Measurements from ENCODE around the gene POU2F3.

Gene POU2F3

DNA sequence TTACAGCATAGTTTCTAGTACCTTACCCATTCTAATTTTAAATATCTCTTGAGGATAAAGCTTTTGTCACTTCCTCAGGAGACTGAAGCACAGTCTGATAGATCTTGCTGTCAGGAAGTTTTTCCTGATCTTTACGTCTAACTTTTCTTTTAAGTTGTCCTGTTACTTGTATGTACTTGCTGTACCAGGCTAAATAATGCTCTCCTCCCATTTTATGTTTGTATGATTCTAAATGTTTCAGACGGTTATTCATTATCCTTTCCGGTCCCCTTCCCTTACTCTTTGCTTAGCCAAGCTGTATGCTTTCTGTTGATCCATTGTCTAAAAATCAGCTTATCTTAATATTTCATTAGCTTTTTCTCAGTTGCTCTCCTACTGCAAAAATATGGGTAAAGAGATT is 102.3 kb downstream of the POU2F3 start:
- DNase-seq (ENCODE audit: low read depth): no peak

DNA sequence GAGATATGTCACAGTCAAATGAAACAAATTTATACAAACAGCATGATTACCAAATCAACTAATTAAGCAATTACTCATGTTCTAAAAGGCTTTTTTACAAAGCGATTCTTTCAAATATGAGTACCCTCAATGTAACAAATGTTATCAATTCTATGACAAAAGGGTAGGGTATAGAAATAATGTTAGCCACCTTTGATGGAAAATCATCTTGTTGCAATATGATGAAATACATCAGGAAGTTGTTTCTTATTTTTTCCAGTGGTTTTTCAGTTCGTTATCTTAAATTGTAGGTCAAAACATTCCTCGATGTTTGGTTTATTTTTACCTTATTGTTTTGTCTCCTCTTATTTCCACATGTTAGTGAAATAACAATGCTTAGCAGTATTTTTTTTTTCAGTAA is 102.7 kb downstream of the POU2F3 start:
- DNase-seq (ENCODE audit: low read depth): no peak

DNA sequence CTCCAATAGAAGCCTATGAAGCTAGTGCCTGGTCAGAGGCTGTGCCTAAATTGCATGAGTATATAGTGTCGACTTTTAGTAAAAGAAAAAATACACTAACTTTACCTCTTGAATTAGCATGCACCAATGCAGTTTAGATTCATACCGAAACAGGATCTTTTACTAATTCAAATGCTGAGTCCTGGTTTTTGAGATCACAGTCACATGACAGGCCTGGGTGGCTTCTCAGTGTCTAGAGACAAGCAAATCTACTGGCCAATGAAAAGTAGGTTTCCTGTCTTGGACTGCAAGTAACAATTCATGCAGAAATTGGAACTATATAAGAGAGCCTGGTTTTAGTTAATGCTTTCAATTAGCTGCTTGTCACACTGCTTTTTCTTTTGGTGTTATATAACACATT is 103.5 kb downstream of the POU2F3 start:
- DNase-seq (ENCODE audit: low read depth): no peak

DNA sequence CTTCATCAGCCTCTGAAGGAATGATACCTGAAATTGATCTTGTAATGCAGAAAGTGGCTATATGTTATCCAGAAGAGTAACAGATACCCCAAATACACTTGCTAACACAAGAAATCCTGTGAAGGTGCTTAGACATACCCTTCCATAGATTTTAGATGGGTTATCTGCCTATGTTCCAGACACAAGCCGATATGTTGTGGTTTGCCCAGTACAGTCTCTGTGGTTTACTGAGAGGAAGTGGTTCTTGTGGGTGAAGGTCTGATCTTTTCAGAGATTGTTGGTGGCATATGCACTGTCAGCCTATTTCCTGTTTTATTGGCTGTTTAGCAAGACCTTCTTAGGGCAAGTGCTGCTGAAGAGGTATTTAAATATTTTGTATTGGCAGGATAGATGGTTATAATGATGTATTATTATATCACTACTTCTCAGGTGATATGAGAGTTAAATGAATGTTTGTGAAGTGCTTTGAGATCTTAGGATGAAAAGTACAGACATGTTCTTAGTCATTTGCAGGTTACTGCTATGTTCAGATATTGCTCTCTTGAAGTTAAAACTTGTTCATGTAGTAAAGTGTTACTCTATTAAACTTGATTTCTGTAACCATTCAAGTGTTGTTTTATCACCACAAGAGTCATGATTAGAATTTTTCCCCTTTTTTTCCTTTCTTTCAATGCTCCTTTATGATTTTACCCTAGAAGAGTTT is 104.5 kb downstream of the POU2F3 start:
- DNase-seq (ENCODE audit: low read depth): no peak

DNA sequence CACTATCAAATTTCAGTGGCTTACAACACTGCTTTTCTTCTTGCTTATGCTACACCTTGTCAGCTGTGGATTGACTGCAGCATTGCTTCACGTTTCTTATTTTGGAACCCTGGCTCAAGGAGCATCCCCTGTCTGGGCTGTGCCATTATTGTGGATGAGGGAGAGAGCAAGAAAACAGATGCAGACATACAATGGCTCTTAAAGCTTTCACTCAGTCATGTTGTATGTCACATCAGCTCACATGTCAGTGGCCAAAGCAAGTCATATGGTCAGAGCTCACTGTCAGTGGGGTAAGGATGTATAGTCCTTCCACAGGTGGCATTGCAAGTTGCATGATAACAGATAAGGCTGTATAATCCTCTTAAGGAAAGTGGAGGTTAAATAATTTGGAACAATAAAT is 106.3 kb downstream of the POU2F3 start:
- DNase-seq (ENCODE audit: low read depth): no peak

DNA sequence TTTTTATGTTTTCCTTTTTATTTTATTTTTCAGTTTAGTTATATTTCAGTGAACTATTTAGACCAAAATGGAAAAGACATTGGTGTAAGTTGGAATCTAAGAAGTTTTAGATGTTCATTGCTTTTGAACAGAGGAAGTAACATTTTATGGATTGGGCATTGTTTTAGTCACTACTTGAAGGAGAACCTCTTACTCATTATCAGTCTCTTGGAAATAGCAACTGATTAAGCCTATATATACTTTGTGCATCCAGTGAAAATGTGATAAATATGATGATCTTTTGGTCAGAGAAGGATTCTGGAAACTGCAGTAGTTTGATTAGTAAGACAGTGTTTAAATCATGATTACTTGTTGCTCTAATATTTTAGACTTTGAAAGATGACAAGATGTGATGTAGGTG is 110.7 kb downstream of the POU2F3 start:
- no peak for DNase-seq (ENCODE audit: low read depth)

DNA sequence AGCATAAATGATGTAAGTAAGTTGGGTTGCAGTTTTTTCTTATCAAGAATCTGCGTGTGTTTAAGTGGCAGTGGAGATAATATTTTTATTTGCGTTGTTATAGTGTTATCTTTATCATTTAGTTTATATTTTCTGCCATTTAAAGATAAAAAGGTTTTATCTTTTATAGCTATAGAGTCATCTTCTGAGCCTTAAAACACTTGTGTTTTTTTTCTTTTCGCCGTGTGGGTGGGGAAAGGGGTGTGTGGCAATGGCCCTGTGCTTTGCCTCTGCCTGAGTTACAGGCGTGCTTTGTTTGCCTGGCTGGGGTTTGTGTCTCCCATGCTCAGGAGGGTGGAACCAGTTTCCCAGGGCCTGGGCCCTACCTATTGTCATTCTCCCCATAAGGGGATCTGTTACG is 112.5 kb downstream of the POU2F3 start:
- no peak for DNase-seq (ENCODE audit: low read depth)

DNA sequence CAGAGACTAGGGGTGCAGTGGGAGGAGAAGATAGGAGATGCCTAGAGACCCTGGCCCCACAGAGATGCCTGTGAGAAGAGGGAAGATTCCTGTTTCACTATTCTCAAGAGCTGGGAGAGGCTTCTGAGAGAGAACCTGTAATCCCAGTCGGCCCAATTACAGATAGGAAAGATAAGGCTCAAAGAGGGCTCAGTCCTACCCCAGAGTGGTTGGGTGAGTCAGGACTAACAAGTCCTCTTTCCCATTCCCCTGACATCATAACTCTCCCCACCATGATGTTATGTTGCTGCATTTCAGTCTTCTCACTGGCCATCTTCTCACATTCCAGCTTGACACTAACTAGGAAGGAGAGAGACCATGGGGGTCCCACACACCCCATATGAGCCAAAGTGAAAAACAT is 114.1 kb downstream of the POU2F3 start:
- DNase-seq (ENCODE audit: low read depth): no peak

DNA sequence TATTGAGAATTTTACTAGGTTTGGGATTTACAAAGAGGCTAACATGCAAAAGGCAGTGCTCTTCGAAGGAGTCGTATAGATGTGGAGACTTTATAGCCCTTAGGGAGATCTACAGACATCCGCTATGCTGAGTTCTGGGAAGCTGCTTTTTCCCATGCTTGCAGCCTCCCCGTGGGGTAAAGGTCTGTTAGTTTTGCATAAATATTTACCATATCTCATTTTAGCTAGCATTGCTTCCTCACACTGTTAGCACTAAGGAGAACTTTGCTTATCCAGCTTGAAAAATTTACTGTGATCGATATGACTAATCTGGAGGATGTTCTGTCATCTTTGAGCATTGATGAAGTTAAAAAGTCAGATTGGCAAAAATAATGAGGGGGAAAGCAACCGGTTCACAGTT is 114.8 kb downstream of the POU2F3 start:
- DNase-seq (ENCODE audit: low read depth): no peak

DNA sequence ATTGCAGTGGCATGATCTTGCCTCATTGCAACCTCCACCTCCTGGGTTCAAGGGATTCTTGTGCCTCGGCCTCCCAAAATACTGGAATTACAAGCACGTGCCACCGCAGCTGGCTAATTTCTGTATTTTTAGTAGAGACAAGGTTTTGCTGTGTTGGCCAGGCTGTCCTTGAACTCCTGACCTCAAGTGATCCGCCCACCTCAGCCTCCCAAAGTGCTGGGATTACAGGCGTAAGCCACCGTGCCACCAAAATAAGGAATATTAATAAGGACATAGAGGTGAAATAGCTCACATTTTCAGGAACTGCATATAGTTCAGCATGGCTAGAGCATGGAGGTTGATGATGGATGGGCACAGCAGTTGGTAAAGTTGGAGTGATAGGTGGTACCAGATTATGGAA is 117.7 kb downstream of the POU2F3 start:
- DNase-seq (ENCODE audit: low read depth): no peak

DNA sequence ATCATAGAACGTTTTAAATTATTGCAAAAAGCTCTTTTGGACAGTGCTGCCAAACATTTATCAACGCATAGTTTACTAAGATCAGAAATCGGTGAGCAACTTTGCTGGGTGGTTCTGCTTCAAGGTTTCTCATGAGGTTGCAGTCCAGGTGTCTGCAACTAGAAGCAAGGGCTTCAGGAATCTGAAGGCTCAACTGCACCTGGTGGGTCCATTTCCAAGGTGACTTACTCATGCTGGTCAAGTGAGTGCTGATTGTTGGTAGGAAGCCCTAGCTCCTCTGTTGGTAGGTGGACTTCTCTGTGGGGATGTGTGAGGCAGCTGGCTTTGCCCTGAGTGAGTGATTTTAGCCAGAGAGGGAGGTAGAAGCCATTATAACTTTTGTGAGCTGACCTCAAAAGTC is 118.8 kb downstream of the POU2F3 start:
- DNase-seq (ENCODE audit: low read depth): no peak

DNA sequence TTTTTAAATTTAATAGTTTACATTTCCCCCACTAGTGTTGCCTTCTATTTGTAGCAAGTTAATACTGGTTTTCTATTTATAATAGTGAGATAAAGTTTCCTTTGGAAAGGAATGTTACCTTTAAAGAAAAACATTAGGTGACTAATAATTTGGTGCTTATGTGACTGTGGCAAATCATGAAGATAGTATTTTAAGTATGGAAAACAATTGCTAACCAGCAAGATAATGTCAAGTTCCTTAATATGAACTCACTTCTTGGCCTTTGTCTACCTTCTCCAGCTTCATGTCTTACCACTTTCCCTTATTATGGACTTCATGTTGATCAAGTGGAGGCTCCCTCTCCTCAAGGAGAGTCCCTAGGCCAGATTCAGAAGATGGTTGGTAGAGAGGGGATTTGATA is 123.5 kb downstream of the POU2F3 start:
- DNase-seq (ENCODE audit: low read depth): no peak

DNA sequence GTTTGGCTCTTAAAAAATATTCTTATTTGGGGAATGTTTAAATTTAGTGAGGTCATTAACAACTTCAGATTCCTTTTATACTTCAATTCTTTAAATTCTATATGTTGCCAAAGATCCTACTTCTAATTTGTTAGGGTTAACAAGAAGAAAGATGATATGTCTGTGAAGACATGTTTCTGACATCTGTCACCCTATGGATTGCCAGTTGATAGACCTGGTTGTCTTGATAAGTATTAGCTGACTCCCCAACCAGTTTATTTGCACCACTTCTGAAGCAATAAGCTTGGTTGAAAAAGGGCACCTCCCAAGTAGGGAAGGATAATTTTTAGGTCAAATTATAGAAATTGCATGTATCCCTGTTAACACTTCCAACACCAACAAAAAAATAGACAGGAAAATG is 125.6 kb downstream of the POU2F3 start:
- DNase-seq (ENCODE audit: low read depth): no peak
